Mesenchymal stem cell (in vitro differentiated cells and primary cell): ENCODE measurements around the gene KCNC3.
A peak's percentile ranks its signal among the peaks of the same experiment; 100 is the strongest.

Source experiments
- DNase-seq: peaks from one replicate; pipeline ENCODE4 v3.0.0-alpha.2; 2013
- H2AFZ ChIP-seq: one replicate; pipeline ENCODE4 v1.6.1; 2013; ENCODE audit warnings: low read depth, mild to moderate bottlenecking, control low read depth, inconsistent platforms, low read length, moderate library complexity
- H2AK5ac ChIP-seq: 2 replicates; pipeline ENCODE4 v1.6.1; 2013; ENCODE audit warnings: low read length, moderate library complexity, mild to moderate bottlenecking, inconsistent platforms; ENCODE audit not compliant: severe bottlenecking
- H2BK120ac ChIP-seq: one replicate; pipeline ENCODE4 v1.6.1; 2013; ENCODE audit warnings: low read depth, mild to moderate bottlenecking, inconsistent platforms, low read length, moderate library complexity
- H2BK12ac ChIP-seq, 2 experiments: one replicate each; pipeline ENCODE4 v1.6.1; 2013; ENCODE audit warnings: inconsistent platforms in 2 of 2, low read length in 2 of 2, mild to moderate bottlenecking in 2 of 2, moderate library complexity in 2 of 2, control low read depth in 1 of 2
- H2BK15ac ChIP-seq: one replicate; pipeline ENCODE4 v1.6.1; 2013; ENCODE audit warnings: mild to moderate bottlenecking, low read depth, inconsistent platforms; ENCODE audit not compliant: poor library complexity, severe bottlenecking
- H2BK5ac ChIP-seq: 2 replicates; pipeline ENCODE4 v1.6.1; 2013; ENCODE audit warnings: low read depth, mild to moderate bottlenecking, low read length, control low read depth, inconsistent platforms; ENCODE audit not compliant: poor library complexity, severe bottlenecking
- H3K14ac ChIP-seq, 2 experiments: one replicate each; pipeline ENCODE4 v1.6.1; 2013; ENCODE audit warnings: inconsistent platforms in 2 of 2, low read length in 2 of 2, control low read depth in 1 of 2, mild to moderate bottlenecking in 1 of 2, moderate library complexity in 1 of 2
- H3K18ac ChIP-seq, 2 experiments: one replicate each; pipeline ENCODE4 v1.6.1; 2013; ENCODE audit warnings: inconsistent platforms in 2 of 2, low read length in 2 of 2, control low read depth in 1 of 2, low read depth in 1 of 2, mild to moderate bottlenecking in 1 of 2
- H3K23ac ChIP-seq, 2 experiments: one replicate each; pipeline ENCODE4 v1.6.1; 2013; ENCODE audit warnings: inconsistent platforms in 2 of 2, low read length in 2 of 2, mild to moderate bottlenecking in 2 of 2, moderate library complexity in 2 of 2, control low read depth in 1 of 2
- H3K27ac ChIP-seq: 2 replicates; pipeline ENCODE4 v1.5.1; 2013; ENCODE audit warnings: mild to moderate bottlenecking, moderate library complexity, low read length, control low read depth, inconsistent platforms; ENCODE audit not compliant: poor library complexity, severe bottlenecking
- H3K27me3 ChIP-seq, 2 experiments: 2 replicates each; pipeline versions ENCODE4 v1.6.1 to v1.7.0; 2013; ENCODE audit warnings: low read length in 2 of 2, mild to moderate bottlenecking in 2 of 2, moderate library complexity in 2 of 2, control low read depth in 1 of 2, inconsistent platforms in 1 of 2; ENCODE audit not compliant: control insufficient read depth in 1 of 2, insufficient read depth in 1 of 2
- H3K36me3 ChIP-seq, 2 experiments: 2 replicates each; pipeline versions ENCODE4 v1.6.1 to v1.7.0; 2013; ENCODE audit warnings: low read length in 2 of 2, control low read depth in 1 of 2, inconsistent platforms in 1 of 2, low read depth in 1 of 2, mild to moderate bottlenecking in 1 of 2; ENCODE audit not compliant: insufficient read depth in 2 of 2, control insufficient read depth in 1 of 2
- H3K4ac ChIP-seq, 2 experiments: one replicate each; pipeline ENCODE4 v1.6.1; 2013; ENCODE audit warnings: inconsistent platforms in 2 of 2, low read length in 2 of 2, mild to moderate bottlenecking in 2 of 2, moderate library complexity in 2 of 2, control low read depth in 1 of 2, low read depth in 1 of 2
- H3K4me1 ChIP-seq: 2 replicates; pipeline ENCODE4 v1.6.1; 2013; ENCODE audit warnings: low read depth, low read length, control low read depth; ENCODE audit not compliant: control insufficient read depth, insufficient read depth
- H3K4me2 ChIP-seq: 2 replicates; pipeline ENCODE4 v1.6.1; 2013; ENCODE audit warnings: low read length, mild to moderate bottlenecking, inconsistent platforms; ENCODE audit not compliant: poor library complexity, severe bottlenecking
- H3K4me3 ChIP-seq, 2 experiments: 2 replicates each; pipeline versions ENCODE4 v1.5.1 to v1.7.0; 2013; ENCODE audit warnings: low read length in 2 of 2, mild to moderate bottlenecking in 2 of 2, control low read depth in 1 of 2, low read depth in 1 of 2; ENCODE audit not compliant: insufficient read depth in 1 of 2
- H3K79me1 ChIP-seq: replicated peaks from 2 replicates; pipeline ENCODE4 v1.6.1; 2013; ENCODE audit warnings: mild to moderate bottlenecking, control low read depth, low read length, inconsistent platforms; ENCODE audit not compliant: poor library complexity, severe bottlenecking
- H3K9ac ChIP-seq: 2 replicates; pipeline ENCODE4 v1.7.0; 2013; ENCODE audit warnings: mild to moderate bottlenecking, low read length, moderate library complexity
- H3K9me3 ChIP-seq: 2 replicates; pipeline ENCODE4 v1.7.0; 2013; ENCODE audit warnings: mild to moderate bottlenecking, low read length; ENCODE audit not compliant: control insufficient read depth
- H4K8ac ChIP-seq: one replicate; pipeline ENCODE4 v1.6.1; 2013; ENCODE audit warnings: inconsistent platforms, mild to moderate bottlenecking, low read length, moderate library complexity
- H4K91ac ChIP-seq: one replicate; pipeline ENCODE4 v1.6.1; 2013; ENCODE audit warnings: mild to moderate bottlenecking, low read length, inconsistent platforms
- WGBS: methylation state at CpG from one replicate; pipeline ENCODE4 v1.1.7; 2013; ENCODE audit warnings: mixed read lengths; 5-methylcytosine and 5-hydroxymethylcytosine counted together

Gene KCNC3

DNA sequence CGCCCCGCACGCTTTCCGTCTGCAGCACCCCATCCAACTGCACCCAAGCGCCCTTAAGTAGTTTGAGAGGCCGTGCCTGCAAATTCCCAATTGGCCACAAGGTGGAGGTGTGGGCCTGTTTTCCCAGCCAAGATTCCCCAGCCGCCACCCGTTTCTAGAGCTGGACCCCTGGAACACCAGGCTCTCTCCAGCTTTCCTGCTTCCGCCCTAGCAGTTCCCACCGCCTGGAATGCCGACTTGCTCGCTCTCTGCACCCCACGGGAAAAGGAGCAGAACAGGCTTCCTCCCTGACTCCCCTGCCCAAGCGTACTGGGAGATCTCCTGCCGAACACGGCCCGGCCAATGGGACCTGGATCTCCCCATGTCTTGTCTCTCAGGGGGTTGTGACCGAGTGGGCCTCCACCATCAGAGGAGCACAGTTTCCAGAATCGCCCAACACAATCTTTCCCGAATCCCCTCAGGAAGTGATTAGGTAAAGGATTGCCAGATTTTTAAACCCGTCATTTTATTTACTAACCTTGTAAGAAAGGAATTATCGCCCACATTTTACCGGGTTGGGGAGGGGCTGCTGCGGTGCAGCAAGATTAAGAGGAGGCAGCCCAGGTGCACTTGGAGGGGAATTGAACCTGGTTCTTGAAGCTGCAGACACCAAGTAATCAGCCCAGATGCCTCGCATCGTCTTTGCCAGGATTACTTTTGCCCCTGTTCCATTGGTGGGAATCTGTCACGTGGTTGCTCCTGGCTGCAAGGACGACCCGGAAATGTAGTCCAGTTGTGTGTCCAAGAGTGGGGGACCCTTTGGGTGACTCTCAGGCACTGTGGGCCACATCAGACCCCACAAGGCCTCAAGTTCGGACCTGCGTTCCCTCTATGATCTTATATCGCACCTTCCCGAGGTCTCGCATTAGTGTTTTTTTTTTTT, 39.7 kb upstream of the KCNC3 start:
- peak overlapping the region; percentile 93 for H3K9ac ChIP-seq
- peak overlapping the region; percentile 53 for H3K4me2 ChIP-seq
- no peaks in the 10 kb centered on the region for H3K9me3 ChIP-seq
- peak overlapping the region; percentile 18 to 87 for H3K4me3 ChIP-seq
- no peaks in the 10 kb centered on the region for H3K36me3 ChIP-seq
- no peak overlapping the region for H2BK120ac ChIP-seq
- no peaks in the 10 kb centered on the region for H3K79me1 ChIP-seq
- H2BK12ac ChIP-seq: no peak overlapping the region
- H3K14ac ChIP-seq: peak overlapping the region in 1 of 2 experiments; percentile 19
- H3K18ac ChIP-seq: peak overlapping the region; percentile 67 to 98
- H2AK5ac ChIP-seq: no peak overlapping the region
- no peak overlapping the region for H3K23ac ChIP-seq
- peaks cover 8% of the 10 kb centered on the region for H3K4me1 ChIP-seq
- peak; percentile 83 for DNase-seq
- 25% methylated on average over 30 of the region's 34 CpGs for WGBS
- peak overlapping the region; percentile 86 for H4K91ac ChIP-seq
- H4K8ac ChIP-seq: peak overlapping the region; percentile 100
- peak overlapping the region in 1 of 2 experiments; percentile 49 for H3K4ac ChIP-seq
- no peak overlapping the region for H2BK15ac ChIP-seq
- no peak overlapping the region for H3K27ac ChIP-seq
- H2BK5ac ChIP-seq: no peak overlapping the region
- no peaks in the 10 kb centered on the region for H3K27me3 ChIP-seq
- peak overlapping the region; percentile 16 for H2AFZ ChIP-seq

DNA sequence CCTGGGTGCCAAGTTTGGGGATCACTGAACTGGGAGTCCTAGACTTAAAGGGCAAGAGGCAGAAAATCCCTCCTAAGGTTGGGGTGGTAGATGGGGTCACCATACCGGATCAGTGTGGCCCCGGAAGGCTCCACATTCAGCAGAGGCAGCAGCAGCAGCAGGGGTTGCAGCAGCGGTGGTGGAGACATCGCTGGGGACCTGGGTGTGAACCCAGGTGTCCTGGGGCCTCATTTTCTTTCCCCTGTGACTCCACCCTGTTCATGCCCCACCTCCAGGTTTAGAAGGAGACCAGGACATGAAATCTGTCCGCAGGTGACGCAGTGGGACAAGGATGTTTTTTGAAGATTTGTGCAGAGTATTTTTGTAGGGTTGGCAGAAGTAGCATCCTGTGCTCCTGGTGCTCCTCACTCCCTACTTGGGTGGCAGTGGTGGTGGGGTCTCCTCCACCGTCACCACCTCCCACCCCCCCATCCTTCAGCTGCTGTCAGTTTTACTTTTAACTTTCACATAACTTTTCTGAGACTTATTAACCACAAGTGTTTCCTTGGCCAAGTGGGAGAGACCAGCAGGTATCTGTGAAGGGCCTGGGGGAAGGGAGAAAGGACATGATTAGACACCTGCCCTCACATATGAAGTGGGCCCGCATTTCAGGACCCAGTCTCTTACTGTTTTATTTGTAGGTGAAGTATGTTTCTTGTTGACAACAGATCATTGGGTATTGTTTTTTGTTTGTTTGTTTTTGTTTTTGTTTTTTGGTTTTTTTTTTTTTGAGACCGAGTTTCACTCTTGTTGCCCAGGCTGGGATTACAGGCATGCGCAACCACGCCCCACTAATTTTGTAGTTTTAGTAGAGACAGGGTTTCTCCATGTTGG, 36.5 kb upstream of the KCNC3 start, which contains the start of gene NAPSA:
TSS of gene NAPSA (minus strand) at position 206 of the 873 bp plus-strand sequence. CDS start at position 188, 18 bp downstream.
- Histone ChIP-seq H3K79me1 (no peaks in the 10 kb centered on the region), H3K4me1 (peaks cover 8% of the 10 kb centered on the region), H2AFZ (no peak within 1 kb of the TSS), H3K36me3 (no peaks in the 10 kb centered on the region), H4K91ac (no peak within 1 kb of the TSS), H3K27ac (no peak within 1 kb of the TSS), H2BK120ac (no peak within 1 kb of the TSS), H3K23ac (no peak within 1 kb of the TSS), H2BK12ac (no peak within 1 kb of the TSS), H3K4ac (no peak within 1 kb of the TSS), H3K14ac (no peak within 1 kb of the TSS), H3K9me3 (no peaks in the 10 kb centered on the region), H2BK5ac (no peak within 1 kb of the TSS), H3K9ac (no peak within 1 kb of the TSS), H3K27me3 (peaks cover 0 to 10% of the 10 kb centered on the region in 2 experiments), H3K18ac (no peak within 1 kb of the TSS), H4K8ac (no peak within 1 kb of the TSS), H3K4me2 (no peak within 1 kb of the TSS), H2AK5ac (no peak within 1 kb of the TSS), H2BK15ac (no peak within 1 kb of the TSS), H3K4me3 (no peak within 1 kb of the TSS)
- no peak for DNase-seq
- 81% methylated on average over 8 of the region's 11 CpGs for WGBS

DNA sequence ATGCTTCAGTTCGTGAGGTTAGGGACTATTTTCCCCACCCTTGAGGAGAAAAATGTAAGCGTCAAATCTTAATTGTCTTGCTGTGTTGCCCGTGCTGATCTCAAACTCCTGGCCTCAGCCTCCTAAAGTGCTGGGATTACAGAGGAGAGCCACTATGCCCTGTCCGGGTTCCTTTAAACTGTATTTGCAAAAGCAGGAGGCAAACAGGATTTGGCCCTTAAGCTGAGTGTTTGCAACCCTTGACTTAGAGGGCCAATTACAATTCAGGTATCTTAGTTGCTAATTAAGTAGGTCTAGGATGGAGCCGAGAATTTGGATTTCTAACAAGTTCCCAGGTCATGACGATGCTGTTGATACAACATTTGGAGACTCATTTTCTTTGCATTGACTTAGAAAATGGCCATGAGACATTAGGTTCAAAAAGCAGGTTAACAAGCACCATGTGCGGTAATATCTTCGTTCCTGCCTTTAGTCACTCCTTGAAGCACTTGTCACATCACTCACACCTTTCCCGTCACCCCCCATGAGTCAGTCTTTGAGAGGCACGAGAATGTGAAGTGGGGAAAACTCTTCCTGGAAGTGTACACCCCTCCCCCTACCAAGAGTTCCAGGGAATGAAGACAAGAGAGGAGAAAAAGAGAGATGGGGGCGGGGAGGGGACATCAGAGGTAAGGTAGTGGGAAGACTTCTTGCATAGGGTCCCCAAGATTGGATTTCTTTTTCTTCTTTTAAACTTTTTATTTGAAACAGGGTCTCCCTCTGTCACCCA, 33.7 kb upstream of the KCNC3 start:
- no peak overlapping the region for H2BK120ac ChIP-seq
- H3K9me3 ChIP-seq: no peaks in the 10 kb centered on the region
- no peak overlapping the region for H3K9ac ChIP-seq
- no peaks in the 10 kb centered on the region for H3K36me3 ChIP-seq
- H3K18ac ChIP-seq: no peak overlapping the region
- no peaks in the 10 kb centered on the region for H3K79me1 ChIP-seq
- no peak overlapping the region for H4K91ac ChIP-seq
- no peak overlapping the region for H3K4ac ChIP-seq
- H3K4me3 ChIP-seq: no peak overlapping the region
- no peak for DNase-seq
- no peak overlapping the region for H3K23ac ChIP-seq
- H2BK5ac ChIP-seq: no peak overlapping the region
- no peak overlapping the region for H3K27ac ChIP-seq
- no peak overlapping the region for H3K14ac ChIP-seq
- H4K8ac ChIP-seq: no peak overlapping the region
- H2AFZ ChIP-seq: no peak overlapping the region
- H3K4me1 ChIP-seq: peaks cover 2% of the 10 kb centered on the region
- H2AK5ac ChIP-seq: no peak overlapping the region
- no peak overlapping the region for H2BK15ac ChIP-seq
- WGBS: 71% methylated on average over 6 of the region's 11 CpGs
- H3K27me3 ChIP-seq: peaks cover 3 to 10% of the 10 kb centered on the region in 2 experiments
- no peak overlapping the region for H3K4me2 ChIP-seq
- no peak overlapping the region for H2BK12ac ChIP-seq
